Measurements from ENCODE around the gene DLL4.
A peak's percentile ranks its signal among the peaks of the same experiment; 100 is the strongest.

The DLL4 gene

DNA sequence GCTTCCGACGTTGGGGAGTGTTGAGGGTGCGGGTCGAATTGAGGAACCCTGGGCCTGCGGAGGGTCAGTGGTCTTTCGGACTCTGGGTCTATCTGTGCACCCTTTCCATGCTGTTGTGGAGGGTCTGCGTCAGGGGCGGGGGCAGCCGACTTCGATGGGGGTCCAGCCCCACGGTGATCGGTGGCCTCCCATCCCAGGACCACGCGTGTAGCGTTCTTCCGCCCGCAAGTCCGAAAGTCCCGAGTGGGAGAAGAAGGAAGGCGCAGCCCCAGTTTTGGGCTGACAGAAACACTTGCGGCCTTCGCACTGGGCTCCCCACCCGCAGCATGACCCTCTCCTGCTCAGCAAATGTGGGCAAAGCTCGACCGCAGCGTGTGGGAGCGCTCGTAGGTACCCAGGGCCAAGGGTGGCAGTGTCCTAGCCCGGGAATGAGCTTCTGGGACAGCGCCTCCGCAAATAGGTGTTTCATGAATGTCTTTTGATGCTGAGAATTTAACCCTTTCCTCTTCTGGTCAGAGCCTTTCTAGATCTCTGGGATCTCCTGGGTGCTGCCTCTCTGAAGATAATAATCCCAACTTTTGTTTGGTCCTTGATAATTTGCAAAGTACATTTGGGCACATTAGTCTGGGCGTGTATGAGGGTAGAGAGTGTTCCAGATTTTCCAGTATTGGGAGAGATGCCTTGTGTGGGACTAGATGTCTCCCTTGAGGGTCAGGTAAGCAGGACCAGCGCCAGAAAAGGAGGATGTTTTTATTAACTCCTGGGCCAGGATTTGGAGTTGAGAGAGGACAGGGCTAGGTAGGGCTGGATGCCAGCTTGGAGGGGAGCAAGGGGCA is 2.3 kb upstream of the DLL4 start:
- POLR2A ChIA-PET, result interaction anchor here (1.9 to 2.6 kb wide), 2 partner anchors 27 to 30 kb away, joined by 7 to 22 read pairs; partner anchors contain the start of gene CHAC1
- TF ChIP-seq BHLHE40 (IDR thresholded peaks at IDR 0.05; ENCODE audit: borderline replicate concordance) (no peak), FOXM1 (IDR thresholded peaks at IDR 0.05; ENCODE audit: borderline replicate concordance) (no peak), HDGF (IDR thresholded peaks at IDR 0.05; ENCODE audit: borderline replicate concordance) (no peak), ARNT (IDR thresholded peaks at IDR 0.05) (no peak), FOXA1 (IDR thresholded peaks at IDR 0.05) (no peak), L3MBTL2 (conservative IDR thresholded peaks at IDR 0.05) (no peak), LEF1 (IDR thresholded peaks at IDR 0.05; ENCODE audit: borderline replicate concordance) (no peak), NFRKB (IDR thresholded peaks at IDR 0.05) (no peak), FOXK2 (IDR thresholded peaks at IDR 0.05) (no peak), ELF4 (IDR thresholded peaks at IDR 0.05) (no peak), SP1 (IDR thresholded peaks at IDR 0.05) (no peak), CTBP1 (IDR thresholded peaks at IDR 0.05; ENCODE audit: borderline replicate concordance) (no peak), ZNF384 (IDR thresholded peaks at IDR 0.05) (no peak), SUZ12 (IDR thresholded peaks at IDR 0.05) (no peak)
- TF ChIP-seq, protein P1, sequence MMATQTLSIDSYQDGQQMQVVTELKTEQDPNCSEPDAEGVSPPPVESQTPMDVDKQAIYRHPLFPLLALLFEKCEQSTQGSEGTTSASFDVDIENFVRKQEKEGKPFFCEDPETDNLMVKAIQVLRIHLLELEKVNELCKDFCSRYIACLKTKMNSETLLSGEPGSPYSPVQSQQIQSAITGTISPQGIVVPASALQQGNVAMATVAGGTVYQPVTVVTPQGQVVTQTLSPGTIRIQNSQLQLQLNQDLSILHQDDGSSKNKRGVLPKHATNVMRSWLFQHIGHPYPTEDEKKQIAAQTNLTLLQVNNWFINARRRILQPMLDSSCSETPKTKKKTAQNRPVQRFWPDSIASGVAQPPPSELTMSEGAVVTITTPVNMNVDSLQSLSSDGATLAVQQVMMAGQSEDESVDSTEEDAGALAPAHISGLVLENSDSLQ (IDR thresholded peaks at IDR 0.05), result no peak
- CTCF ChIA-PET, result no interaction called here
- DNase-seq (ENCODE audit: extremely low spot score), result no peak

DNA sequence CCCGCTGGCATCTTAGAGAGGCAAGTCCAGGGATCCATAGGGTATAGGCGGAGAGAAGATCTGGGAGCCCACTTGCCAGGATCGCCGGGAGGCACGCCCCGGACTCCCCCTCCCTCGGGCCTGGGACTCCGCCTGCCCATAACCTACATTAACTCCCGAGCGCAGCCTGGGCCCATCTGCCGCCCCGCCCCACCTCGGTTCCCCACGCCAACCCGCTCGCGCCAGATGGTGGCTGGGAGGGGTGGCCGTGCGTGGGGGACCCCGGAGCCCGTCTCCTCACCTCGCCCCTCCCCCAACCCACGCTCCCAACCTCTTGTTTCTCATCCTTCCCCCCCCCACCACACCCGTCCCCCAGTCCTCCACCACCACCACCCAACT is 1.7 kb upstream of the DLL4 start:
- no peak for TF ChIP-seq BHLHE40 (IDR thresholded peaks at IDR 0.05; ENCODE audit: borderline replicate concordance)
- POLR2A ChIA-PET, result interaction anchor here (1.9 to 2.6 kb wide), 3 partner anchors 14 to 30 kb away, joined by 7 to 22 read pairs (median 9); partner anchors contain the start of gene CHAC1
- CTCF ChIA-PET, result no interaction called here
- no peak for DNase-seq (ENCODE audit: extremely low spot score)

DNA sequence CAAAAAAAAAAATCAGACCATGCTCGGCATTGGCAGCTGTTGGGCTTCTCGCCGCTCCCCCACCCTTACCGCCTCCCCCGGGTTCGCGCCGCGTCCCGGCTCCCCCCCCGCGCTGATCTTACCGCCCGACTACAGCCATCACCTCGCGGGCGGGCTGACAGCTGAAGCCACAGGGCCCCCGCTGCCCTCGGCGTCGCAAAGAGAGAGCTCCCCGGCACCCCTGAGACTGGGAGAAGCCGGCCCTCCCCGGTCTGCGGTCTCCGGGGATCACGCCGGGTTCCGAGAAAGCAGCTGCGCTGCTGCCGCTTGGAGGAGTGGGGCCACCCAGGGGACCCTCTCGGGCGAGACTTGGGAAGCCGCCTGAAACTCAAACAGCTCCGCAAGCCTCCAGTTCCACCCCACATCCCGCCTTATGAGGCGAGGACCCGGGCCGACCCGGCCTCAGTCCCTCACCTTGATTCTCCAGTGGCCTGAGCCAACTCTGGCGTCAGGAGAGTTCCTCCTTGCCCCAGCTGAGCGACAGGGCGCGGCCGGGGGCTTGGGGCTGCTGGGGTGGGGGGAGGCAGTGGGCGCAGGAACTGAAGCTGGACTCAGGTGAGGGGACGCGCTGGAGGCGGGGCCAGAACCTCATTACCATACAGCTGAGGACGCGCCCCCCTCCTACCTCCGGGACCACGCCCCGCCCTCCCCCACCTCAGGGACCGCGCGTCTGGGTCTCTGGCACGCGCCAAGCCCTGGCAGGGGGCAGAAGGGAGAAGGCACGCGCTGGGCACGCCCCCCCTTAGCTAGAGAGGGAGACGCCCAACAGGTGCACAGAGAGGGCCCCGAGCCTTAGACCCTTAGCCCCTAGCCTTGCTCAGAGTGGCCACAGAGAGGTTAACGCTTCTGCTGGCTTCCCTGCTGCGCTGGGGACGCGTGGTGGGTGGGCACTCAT is 1.0 kb upstream of the DLL4 start:
- no peak for TF ChIP-seq ZNF384 (IDR thresholded peaks at IDR 0.05)
- no peak for TF ChIP-seq HDGF (IDR thresholded peaks at IDR 0.05; ENCODE audit: borderline replicate concordance)
- TF ChIP-seq LEF1 (IDR thresholded peaks at IDR 0.05; ENCODE audit: borderline replicate concordance), result no peak
- no peak for TF ChIP-seq FOXK2 (IDR thresholded peaks at IDR 0.05)
- TF ChIP-seq SP1 (IDR thresholded peaks at IDR 0.05), result no peak
- no peak for TF ChIP-seq CTBP1 (IDR thresholded peaks at IDR 0.05; ENCODE audit: borderline replicate concordance)
- TF ChIP-seq, protein P1 (IDR thresholded peaks at IDR 0.05), result no peak
- no peak for TF ChIP-seq FOXM1 (IDR thresholded peaks at IDR 0.05; ENCODE audit: borderline replicate concordance)
- no peak for TF ChIP-seq NFRKB (IDR thresholded peaks at IDR 0.05)
- TF ChIP-seq ARNT (IDR thresholded peaks at IDR 0.05), result no peak
- TF ChIP-seq BHLHE40 (IDR thresholded peaks at IDR 0.05; ENCODE audit: borderline replicate concordance), result no peak
- TF ChIP-seq SUZ12 (IDR thresholded peaks at IDR 0.05), result no peak
- TF ChIP-seq TARDBP (IDR thresholded peaks at IDR 0.05), result no peak
- TF ChIP-seq FOXA1 (IDR thresholded peaks at IDR 0.05), result no peak
- ChIA-PET POLR2A (interaction anchor here (1.9 to 2.6 kb wide), 3 partner anchors 13 to 29 kb away, joined by 7 to 22 read pairs (median 9); partner anchors contain the start of gene CHAC1), CTCF (interaction anchor here (0.7 to 2.3 kb wide), 4 partner anchors 8 to 23 kb away, joined by 3 to 14 read pairs (median 3); no protein-coding TSS in a partner anchor)
- no peak for DNase-seq (ENCODE audit: extremely low spot score)

DNA sequence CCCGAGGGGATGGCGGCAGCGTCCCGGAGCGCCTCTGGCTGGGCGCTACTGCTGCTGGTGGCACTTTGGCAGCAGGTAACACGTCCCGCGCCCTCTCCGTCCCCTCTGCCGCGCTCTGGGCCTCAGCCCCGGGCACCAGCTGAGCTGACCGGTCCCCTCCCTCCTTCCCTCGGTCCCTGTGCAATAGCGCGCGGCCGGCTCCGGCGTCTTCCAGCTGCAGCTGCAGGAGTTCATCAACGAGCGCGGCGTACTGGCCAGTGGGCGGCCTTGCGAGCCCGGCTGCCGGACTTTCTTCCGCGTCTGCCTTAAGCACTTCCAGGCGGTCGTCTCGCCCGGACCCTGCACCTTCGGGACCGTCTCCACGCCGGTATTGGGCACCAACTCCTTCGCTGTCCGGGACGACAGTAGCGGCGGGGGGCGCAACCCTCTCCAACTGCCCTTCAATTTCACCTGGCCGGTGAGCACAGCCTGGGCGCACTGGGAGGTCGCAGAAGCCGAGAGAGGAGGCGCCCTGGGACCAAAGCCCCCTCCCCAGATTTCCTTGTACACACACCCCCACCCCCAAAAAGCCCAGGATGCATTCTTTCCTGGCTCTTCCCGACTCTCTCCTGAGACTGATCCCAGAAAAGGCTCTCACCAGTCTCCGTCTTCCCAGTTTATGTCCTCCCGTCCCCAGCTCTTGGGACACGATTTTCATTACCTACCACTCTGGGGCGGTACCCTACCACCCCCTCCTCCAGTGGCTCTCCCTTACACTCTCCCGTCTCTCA is 705 bp downstream of the DLL4 start:
- CTCF ChIA-PET, result interaction anchor here (0.7 to 2.3 kb wide), 8 partner anchors 8 to 852 kb away, joined by 3 to 14 read pairs (median 4); partner anchors contain the start of gene CHAC1
- POLR2A ChIA-PET, result interaction anchor here (1.4 to 3.6 kb wide), 4 partner anchors 10 to 24 kb away, joined by 3 to 32 read pairs (median 16); partner anchors contain the start of gene CHAC1
- no peak for DNase-seq (ENCODE audit: extremely low spot score)
- TF ChIP-seq LEF1 (IDR thresholded peaks at IDR 0.05; ENCODE audit: borderline replicate concordance) (no peak), BHLHE40 (IDR thresholded peaks at IDR 0.05; ENCODE audit: borderline replicate concordance) (no peak), FOXA1 (IDR thresholded peaks at IDR 0.05) (no peak), TARDBP (IDR thresholded peaks at IDR 0.05) (no peak), L3MBTL2 (conservative IDR thresholded peaks at IDR 0.05) (peak; percentile 15; the same call in 1 of the 2 replicates)

DNA sequence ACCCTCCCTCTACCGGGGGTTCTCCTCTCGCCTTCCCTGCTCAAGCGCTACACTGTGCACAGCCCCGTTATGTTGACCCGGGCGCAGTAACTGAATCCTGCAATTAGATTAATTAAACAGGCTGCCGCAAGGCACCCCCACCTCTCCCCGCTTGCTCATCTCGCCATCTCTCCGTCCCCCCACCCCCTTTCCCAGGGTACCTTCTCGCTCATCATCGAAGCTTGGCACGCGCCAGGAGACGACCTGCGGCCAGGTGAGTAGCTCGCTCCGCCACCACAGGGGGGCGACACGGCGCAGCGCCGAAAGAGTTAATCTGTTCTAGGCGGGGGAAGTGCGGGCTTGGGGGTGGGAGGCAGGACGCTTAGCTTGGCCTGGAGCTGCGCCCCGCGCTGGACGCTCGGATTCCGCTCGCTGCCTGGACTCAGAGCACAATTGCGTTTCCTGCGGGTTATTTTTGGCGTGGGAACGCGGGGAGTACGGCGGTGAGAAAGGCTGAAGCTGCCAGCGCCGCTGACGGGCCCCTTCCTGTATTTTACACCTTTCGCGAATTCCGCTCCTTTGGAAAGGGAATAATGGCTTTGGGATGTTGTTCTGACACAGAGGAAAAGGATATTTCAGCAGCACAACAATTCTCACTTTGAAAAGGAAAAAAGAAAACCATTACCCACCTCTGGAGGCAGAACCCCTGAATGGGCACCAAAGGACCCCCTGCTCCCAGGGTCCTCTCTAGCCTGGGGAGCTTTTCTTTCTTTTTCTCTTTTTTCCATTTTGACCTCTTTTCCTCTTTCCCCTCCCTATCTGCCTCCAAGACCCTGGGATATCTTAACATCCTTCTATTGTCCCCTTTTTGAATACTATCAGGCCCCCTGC is 1.5 kb downstream of the DLL4 start:
- DNase-seq (ENCODE audit: extremely low spot score), result peak; percentile 45
- 0 out of 2 replicates have a peak, but pooled peaks have one; percentile 18 for TF ChIP-seq CTBP1 (IDR thresholded peaks at IDR 0.05; ENCODE audit: borderline replicate concordance)
- peak; percentile 65 for TF ChIP-seq L3MBTL2 (conservative IDR thresholded peaks at IDR 0.05)
- no peak for TF ChIP-seq HDGF (IDR thresholded peaks at IDR 0.05; ENCODE audit: borderline replicate concordance)
- CTCF ChIA-PET, result interaction anchor here (0.7 to 2.1 kb wide), 8 partner anchors 9 to 112 kb away, joined by 3 to 22 read pairs (median 4); partner anchors contain the start of gene CHAC1
- POLR2A ChIA-PET, result interaction anchor here (1.4 to 3.6 kb wide), 4 partner anchors 11 to 37 kb away, joined by 3 to 32 read pairs (median 14); partner anchors contain the start of gene CHAC1
